Duodenal mucosa (tissue), 2 donors: ENCODE results near the gene NRXN3.

ENCODE experiments used
- H3K27ac ChIP-seq: one replicate; pipeline ENCODE4 v1.7.0; 2013; ENCODE audit warnings: low read depth, low read length
- H3K27me3 ChIP-seq, 2 donors: one replicate each; pipeline ENCODE4 v1.7.0; 2013; ENCODE audit warnings: low read length in 2 of 2, control low read depth in 1 of 2; ENCODE audit not compliant: insufficient read depth in 2 of 2, control insufficient read depth in 1 of 2
- H3K36me3 ChIP-seq, 2 donors: one replicate each; pipeline ENCODE4 v1.7.0; 2013; ENCODE audit warnings: low read length in 2 of 2, control low read depth in 1 of 2; ENCODE audit not compliant: insufficient read depth in 2 of 2, control insufficient read depth in 1 of 2
- H3K4me1 ChIP-seq, 2 donors: one replicate each; pipeline ENCODE4 v1.7.0; 2013; ENCODE audit warnings: low read length in 2 of 2, control low read depth in 1 of 2; ENCODE audit not compliant: insufficient read depth in 2 of 2, control insufficient read depth in 1 of 2
- H3K4me3 ChIP-seq, 2 donors: one replicate each; pipeline ENCODE4 v1.7.0; 2013; ENCODE audit warnings: low read length in 2 of 2, low read depth in 1 of 2
- H3K9ac ChIP-seq, 2 donors: one replicate each; pipeline ENCODE4 v1.7.0; 2013; ENCODE audit warnings: low read length in 2 of 2, low read depth in 1 of 2
- H3K9me3 ChIP-seq, 2 donors: one replicate each; pipeline ENCODE4 v1.7.0; 2013; ENCODE audit warnings: low read length in 2 of 2, control low read depth in 1 of 2; ENCODE audit not compliant: control insufficient read depth in 1 of 2

NRXN3 gene

GRCh38 chr14:79597566-79597965 is 1427.4 kb downstream of the NRXN3 start:
- Histone ChIP-seq H3K27ac (no peak overlapping the region), H3K4me1 (no peaks in the 10 kb centered on the region), H3K36me3 (no peaks in the 10 kb centered on the region), H3K9ac (no peak overlapping the region), H3K9me3 (no peaks in the 10 kb centered on the region), H3K4me3 (no peak overlapping the region), H3K27me3 (no peaks in the 10 kb centered on the region)

- H3K27me3 ChIP-seq, result no peaks in the 10 kb centered on the region
- no peak overlapping the region for H3K27ac ChIP-seq
- H3K4me3 ChIP-seq, result no peak overlapping the region
- H3K4me1 ChIP-seq, result no peaks in the 10 kb centered on the region
- no peaks in the 10 kb centered on the region for H3K9me3 ChIP-seq
- no peaks in the 10 kb centered on the region for H3K36me3 ChIP-seq
- no peak overlapping the region for H3K9ac ChIP-seq
These were observed 1428.2 kb downstream of the NRXN3 start for GRCh38 chr14:79598339-79598738.

GRCh38 chr14:79599239-79599638 is 1429.1 kb downstream of the NRXN3 start:
- H3K36me3 ChIP-seq, result no peaks in the 10 kb centered on the region
- H3K27ac ChIP-seq, result no peak overlapping the region
- H3K9ac ChIP-seq, result no peak overlapping the region
- no peaks in the 10 kb centered on the region for H3K9me3 ChIP-seq
- no peak overlapping the region for H3K4me3 ChIP-seq
- no peaks in the 10 kb centered on the region for H3K27me3 ChIP-seq
- no peaks in the 10 kb centered on the region for H3K4me1 ChIP-seq

GRCh38 chr14:79600406-79600805 is 1430.2 kb downstream of the NRXN3 start:
- no peak overlapping the region for H3K4me3 ChIP-seq
- H3K9me3 ChIP-seq, result no peaks in the 10 kb centered on the region
- no peaks in the 10 kb centered on the region for H3K36me3 ChIP-seq
- no peaks in the 10 kb centered on the region for H3K27me3 ChIP-seq
- H3K27ac ChIP-seq, result no peak overlapping the region
- H3K9ac ChIP-seq, result no peak overlapping the region
- no peaks in the 10 kb centered on the region for H3K4me1 ChIP-seq

- Histone ChIP-seq H3K27ac (no peak overlapping the region), H3K4me1 (no peaks in the 10 kb centered on the region), H3K27me3 (no peaks in the 10 kb centered on the region), H3K9ac (no peak overlapping the region), H3K36me3 (no peaks in the 10 kb centered on the region), H3K4me3 (no peak overlapping the region), H3K9me3 (no peaks in the 10 kb centered on the region)
These were observed 1431.4 kb downstream of the NRXN3 start for GRCh38 chr14:79601579-79601978.

GRCh38 chr14:79602045-79602444 is 1431.9 kb downstream of the NRXN3 start:
- no peaks in the 10 kb centered on the region for H3K36me3 ChIP-seq
- no peak overlapping the region for H3K4me3 ChIP-seq
- no peaks in the 10 kb centered on the region for H3K9me3 ChIP-seq
- no peak overlapping the region for H3K9ac ChIP-seq
- no peaks in the 10 kb centered on the region for H3K4me1 ChIP-seq
- no peak overlapping the region for H3K27ac ChIP-seq
- H3K27me3 ChIP-seq, result no peaks in the 10 kb centered on the region

- no peak overlapping the region for H3K9ac ChIP-seq
- H3K27me3 ChIP-seq, result no peaks in the 10 kb centered on the region
- no peaks in the 10 kb centered on the region for H3K36me3 ChIP-seq
- H3K27ac ChIP-seq, result no peak overlapping the region
- no peak overlapping the region for H3K4me3 ChIP-seq
- H3K9me3 ChIP-seq, result no peaks in the 10 kb centered on the region
- no peaks in the 10 kb centered on the region for H3K4me1 ChIP-seq
These were observed 1432.6 kb downstream of the NRXN3 start for GRCh38 chr14:79602742-79603141.

GRCh38 chr14:79605849-79606248 is 1435.7 kb downstream of the NRXN3 start:
- no peak overlapping the region for H3K9ac ChIP-seq
- no peaks in the 10 kb centered on the region for H3K9me3 ChIP-seq
- no peaks in the 10 kb centered on the region for H3K4me1 ChIP-seq
- no peaks in the 10 kb centered on the region for H3K36me3 ChIP-seq
- no peak overlapping the region for H3K27ac ChIP-seq
- no peaks in the 10 kb centered on the region for H3K27me3 ChIP-seq
- no peak overlapping the region for H3K4me3 ChIP-seq

- H3K27ac ChIP-seq, result no peak overlapping the region
- no peaks in the 10 kb centered on the region for H3K4me1 ChIP-seq
These were observed 1438.3 kb downstream of the NRXN3 start for GRCh38 chr14:79608446-79608845.

GRCh38 chr14:79613625-79614024 is 1443.5 kb downstream of the NRXN3 start:
- H3K4me3 ChIP-seq, result no peak overlapping the region
- H3K4me1 ChIP-seq, result no peaks in the 10 kb centered on the region
- H3K27ac ChIP-seq, result no peak overlapping the region
- H3K9ac ChIP-seq, result no peak overlapping the region
- no peaks in the 10 kb centered on the region for H3K9me3 ChIP-seq
- no peaks in the 10 kb centered on the region for H3K36me3 ChIP-seq
- H3K27me3 ChIP-seq, result no peaks in the 10 kb centered on the region

More at GRCh38 chr14:79608446-79608845, 1438.3 kb downstream of the NRXN3 start:
- H3K4me3 ChIP-seq, result no peak overlapping the region
- H3K27me3 ChIP-seq, result no peaks in the 10 kb centered on the region
- no peaks in the 10 kb centered on the region for H3K36me3 ChIP-seq
- H3K9ac ChIP-seq, result no peak overlapping the region
- H3K9me3 ChIP-seq, result no peaks in the 10 kb centered on the region

- H3K9me3 ChIP-seq, result no peaks in the 10 kb centered on the region
- no peak overlapping the region for H3K27ac ChIP-seq
- no peaks in the 10 kb centered on the region for H3K27me3 ChIP-seq
- no peaks in the 10 kb centered on the region for H3K4me1 ChIP-seq
- H3K4me3 ChIP-seq, result no peak overlapping the region
- no peak overlapping the region for H3K9ac ChIP-seq
- no peaks in the 10 kb centered on the region for H3K36me3 ChIP-seq
These were observed 1444.3 kb downstream of the NRXN3 start for GRCh38 chr14:79614448-79614847.
